ENCODE measurements around the gene SMIM44.

DNA sequence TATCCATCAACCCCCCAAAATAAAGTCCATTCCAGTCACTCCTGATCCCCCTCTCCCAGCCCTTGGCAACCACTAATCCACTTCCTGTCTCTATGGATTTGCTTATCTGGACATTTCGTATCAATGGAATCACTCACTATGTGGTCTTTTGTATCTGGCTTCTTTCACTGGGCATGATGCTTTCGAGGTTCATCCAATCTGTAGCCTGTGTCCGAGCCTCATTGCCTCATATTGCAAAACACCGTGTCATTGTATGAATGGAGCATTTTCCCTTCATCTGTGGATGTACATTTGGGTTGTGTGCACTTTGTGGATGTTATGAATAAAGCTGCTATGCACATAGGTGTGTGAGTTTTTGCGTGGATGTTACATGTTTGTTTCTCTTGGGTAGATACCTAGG, 21.5 kb upstream of the SMIM44 start:
- TF ChIP-seq, protein P1, sequence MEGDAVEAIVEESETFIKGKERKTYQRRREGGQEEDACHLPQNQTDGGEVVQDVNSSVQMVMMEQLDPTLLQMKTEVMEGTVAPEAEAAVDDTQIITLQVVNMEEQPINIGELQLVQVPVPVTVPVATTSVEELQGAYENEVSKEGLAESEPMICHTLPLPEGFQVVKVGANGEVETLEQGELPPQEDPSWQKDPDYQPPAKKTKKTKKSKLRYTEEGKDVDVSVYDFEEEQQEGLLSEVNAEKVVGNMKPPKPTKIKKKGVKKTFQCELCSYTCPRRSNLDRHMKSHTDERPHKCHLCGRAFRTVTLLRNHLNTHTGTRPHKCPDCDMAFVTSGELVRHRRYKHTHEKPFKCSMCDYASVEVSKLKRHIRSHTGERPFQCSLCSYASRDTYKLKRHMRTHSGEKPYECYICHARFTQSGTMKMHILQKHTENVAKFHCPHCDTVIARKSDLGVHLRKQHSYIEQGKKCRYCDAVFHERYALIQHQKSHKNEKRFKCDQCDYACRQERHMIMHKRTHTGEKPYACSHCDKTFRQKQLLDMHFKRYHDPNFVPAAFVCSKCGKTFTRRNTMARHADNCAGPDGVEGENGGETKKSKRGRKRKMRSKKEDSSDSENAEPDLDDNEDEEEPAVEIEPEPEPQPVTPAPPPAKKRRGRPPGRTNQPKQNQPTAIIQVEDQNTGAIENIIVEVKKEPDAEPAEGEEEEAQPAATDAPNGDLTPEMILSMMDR (IDR thresholded peaks at IDR 0.05): no peak
- TF ChIP-seq POLR2A (IDR thresholded peaks at IDR 0.05) (no peak), POLR2AphosphoS5 (IDR thresholded peaks at IDR 0.05) (no peak)
